Stimulated activated CD8-positive, alpha-beta memory T cell treated with anti-CD3 and anti-CD28 coated beads, Interleukin-7, amount 100 ng/mL, for 48 hours (primary cell): Measurements from ENCODE around the gene AADACL2.

Experiments used
- DNase-seq, 2 donors: peaks; one replicate each; pipeline ENCODE4 v3.0.0-alpha.2; 2020; ENCODE audit warnings: low read depth in 1 of 2; ENCODE audit errors: extremely low read depth in 1 of 2

Gene AADACL2

GRCh38 chr3:151798466-151798865 lies 64.7 kb downstream of the AADACL2 start:
- no peak for DNase-seq

DNA sequence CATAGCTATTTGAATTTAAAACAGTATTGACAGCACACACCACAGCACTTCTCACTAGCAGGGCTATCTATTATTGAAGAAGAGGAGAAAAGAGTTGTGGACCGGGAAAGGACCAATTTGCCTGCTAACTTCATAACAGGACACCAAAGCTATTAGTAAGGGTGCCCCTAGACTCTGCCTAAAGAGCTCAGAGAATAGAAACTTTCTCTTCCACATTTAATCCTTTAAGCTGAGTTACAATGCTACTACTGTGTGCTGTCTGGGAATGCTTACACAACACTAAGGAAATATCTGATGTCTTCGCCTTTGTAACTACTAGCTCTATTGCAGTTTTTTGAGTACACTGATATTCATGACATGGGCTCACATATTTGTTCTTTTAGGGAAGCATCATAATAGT lies 66.7 kb downstream of the AADACL2 start:
- no peak for DNase-seq

DNA sequence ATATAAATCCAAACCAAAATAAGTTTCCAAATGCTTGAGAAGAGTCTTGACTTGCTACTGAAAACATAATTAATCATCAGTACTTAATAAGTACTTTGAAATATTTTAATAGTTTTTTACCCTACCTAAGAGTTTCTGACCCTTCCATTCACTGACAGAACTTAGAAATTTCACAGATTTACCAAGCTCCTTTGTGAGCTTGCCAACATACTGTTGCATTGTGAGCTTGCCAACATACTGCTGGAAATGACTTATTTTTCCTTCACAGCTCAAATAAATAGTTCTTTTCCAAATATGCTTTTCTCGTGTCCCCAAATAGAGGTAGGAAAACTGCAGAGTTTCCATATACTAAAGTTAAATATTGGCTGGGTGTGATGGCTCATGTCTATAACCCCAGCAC lies 70.5 kb downstream of the AADACL2 start:
- no peak for DNase-seq

DNA sequence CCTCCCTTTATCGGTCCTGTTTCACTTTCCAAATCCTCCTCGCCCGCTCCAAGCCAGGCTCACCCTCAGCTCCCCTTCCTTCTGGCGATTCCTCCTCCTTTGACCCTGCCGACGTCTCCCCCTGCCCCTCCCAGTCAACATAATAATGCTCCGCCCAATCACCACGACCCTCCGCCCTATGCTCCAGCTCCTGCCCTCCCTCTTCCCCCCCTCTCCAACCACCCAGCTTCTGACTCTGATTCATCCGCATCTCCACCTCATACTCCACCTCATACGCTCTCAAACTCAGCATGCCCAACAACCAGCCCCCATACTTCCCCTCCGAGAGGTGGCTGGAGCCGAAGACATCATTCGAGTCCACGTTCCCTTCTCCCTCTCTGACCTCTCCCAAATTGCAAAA lies 73.1 kb downstream of the AADACL2 start:
- no peak for DNase-seq
